Astrocyte (in vitro differentiated cells and primary cell): ENCODE results near the gene COL6A1.

Experiments
- EZH2 ChIP-seq: IDR thresholded peaks from 2 replicates; pipeline ENCODE4 v1.6.1; 2012; ENCODE audit warnings: mild to moderate bottlenecking, low read length, inconsistent platforms; ENCODE audit not compliant: insufficient read depth
- TF ChIP-seq, protein P1 (sequence below): IDR thresholded peaks from 2 replicates; pipeline ENCODE4 v1.5.1; 2011; ENCODE audit warnings: low read depth, mild to moderate bottlenecking, inconsistent platforms, low read length, moderate library complexity; ENCODE audit not compliant: insufficient read depth

DNA sequence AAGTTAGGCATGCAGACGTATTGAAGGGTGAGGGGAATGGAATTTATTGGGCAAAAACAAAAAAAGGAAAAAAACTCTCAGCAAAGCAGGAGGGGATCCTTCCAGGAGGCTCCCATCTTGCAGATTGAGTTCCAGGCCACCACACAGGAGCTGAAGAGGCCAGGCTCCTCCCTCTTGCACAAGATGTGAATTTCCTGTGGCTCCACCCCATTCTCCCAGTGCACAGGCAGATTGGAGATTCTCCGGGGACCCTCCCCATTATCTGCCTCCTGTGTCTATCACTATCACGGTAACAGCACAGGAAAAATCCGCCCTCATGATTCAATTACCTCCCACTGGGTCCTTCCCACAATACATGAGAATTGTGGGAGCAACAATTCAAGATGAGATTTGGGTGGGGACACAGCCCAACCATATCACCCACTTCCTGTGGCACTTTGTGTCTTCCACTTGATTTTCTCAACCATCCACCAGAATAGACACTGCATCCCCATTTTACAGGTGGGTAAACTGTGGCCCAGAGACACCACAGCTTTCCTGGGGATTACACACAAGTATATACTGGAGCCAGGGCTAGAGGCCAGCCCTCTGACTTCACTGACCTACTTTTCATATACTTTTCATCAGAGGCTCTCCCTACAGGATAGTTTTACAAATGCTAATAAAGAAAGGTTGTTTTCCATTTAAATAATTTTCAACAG lies 18.9 kb upstream of the COL6A1 start:
- TF ChIP-seq, protein P1, sequence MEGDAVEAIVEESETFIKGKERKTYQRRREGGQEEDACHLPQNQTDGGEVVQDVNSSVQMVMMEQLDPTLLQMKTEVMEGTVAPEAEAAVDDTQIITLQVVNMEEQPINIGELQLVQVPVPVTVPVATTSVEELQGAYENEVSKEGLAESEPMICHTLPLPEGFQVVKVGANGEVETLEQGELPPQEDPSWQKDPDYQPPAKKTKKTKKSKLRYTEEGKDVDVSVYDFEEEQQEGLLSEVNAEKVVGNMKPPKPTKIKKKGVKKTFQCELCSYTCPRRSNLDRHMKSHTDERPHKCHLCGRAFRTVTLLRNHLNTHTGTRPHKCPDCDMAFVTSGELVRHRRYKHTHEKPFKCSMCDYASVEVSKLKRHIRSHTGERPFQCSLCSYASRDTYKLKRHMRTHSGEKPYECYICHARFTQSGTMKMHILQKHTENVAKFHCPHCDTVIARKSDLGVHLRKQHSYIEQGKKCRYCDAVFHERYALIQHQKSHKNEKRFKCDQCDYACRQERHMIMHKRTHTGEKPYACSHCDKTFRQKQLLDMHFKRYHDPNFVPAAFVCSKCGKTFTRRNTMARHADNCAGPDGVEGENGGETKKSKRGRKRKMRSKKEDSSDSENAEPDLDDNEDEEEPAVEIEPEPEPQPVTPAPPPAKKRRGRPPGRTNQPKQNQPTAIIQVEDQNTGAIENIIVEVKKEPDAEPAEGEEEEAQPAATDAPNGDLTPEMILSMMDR: no peak
- TF ChIP-seq EZH2: no peak
